ENCODE data around the gene CCDC116. TPM values are rescaled to one million over a fixed set of nuclear protein-coding genes. Genes with fewer than 3 reads are reported as not detected.
"Not testable (repeated sequence)": the region's sequence is repeated elsewhere in the genome, so short reads cannot be mapped to it uniquely, and the experiment has no call there.

Gene CCDC116
- total and polyA plus RNA-seq, 10 donors = 0.24 to 0.66 (median 0.49) TPM

GRCh38 chr22:21612858-21613257 lies 19.7 kb upstream of the CCDC116 start:
- intact Hi-C loops (cut with DNase I; ENCODE audit: low total_unique reads) = no loop called here
- TF ChIP-seq POLR2A (IDR thresholded peaks at IDR 0.05) = no peak
- H3K9me3 ChIP-seq = no peaks in the 10 kb centered on the region
- H3K4me1 ChIP-seq = peaks cover 0 to 50% (median 27%) of the 10 kb centered on the region in 6 donors
- H3K4me3 ChIP-seq = no peak overlapping the region
- 86 to 94% (median 92%) methylated on average over 6 to 7 of the region's 7 CpGs for WGBS, 5 donors
- H3K27me3 ChIP-seq (replicated peaks in 1 of 7) = no peaks in the 10 kb centered on the region
- H3K36me3 ChIP-seq = peaks cover 0 to 83% (median 38%) of the 10 kb centered on the region in 6 donors
- no peak overlapping the region for H3K27ac ChIP-seq
- no peak for DNase-seq

- 73 to 97% (median 90%) methylated on average over 4 of the region's 4 CpGs for WGBS, 5 donors
- intact Hi-C loops (cut with DNase I; ENCODE audit: low total_unique reads) = no loop called here
- H3K27ac ChIP-seq = peak overlapping the region in 1 of 8 donors; percentile 14
- H3K4me3 ChIP-seq = no peak overlapping the region
- H3K9me3 ChIP-seq = no peaks in the 10 kb centered on the region
- H3K36me3 ChIP-seq = peaks cover 0 to 91% (median 41%) of the 10 kb centered on the region in 6 donors
- no peaks in the 10 kb centered on the region for H3K27me3 ChIP-seq (replicated peaks in 1 of 7)
- no peak for TF ChIP-seq POLR2A (IDR thresholded peaks at IDR 0.05)
- TF ChIP-seq POLR2AphosphoS5 (IDR thresholded peaks at IDR 0.05) = no peak
- no peak for TF ChIP-seq CTCF (IDR thresholded peaks at IDR 0.05 in 8 of 11, conservative IDR thresholded peaks at IDR 0.05 in 3 of 11)
- DNase-seq = no peak
- peaks cover 0 to 42% (median 24%) of the 10 kb centered on the region in 6 donors for H3K4me1 ChIP-seq
Observed at GRCh38 chr22:21613553-21614233, 18.9 kb upstream of the CCDC116 start.

- no peak for DNase-seq
- H3K36me3 ChIP-seq = peaks cover 0 to 93% (median 39%) of the 10 kb centered on the region in 6 donors
- no peaks in the 10 kb centered on the region for H3K27me3 ChIP-seq (replicated peaks in 1 of 7)
- H3K9me3 ChIP-seq = no peaks in the 10 kb centered on the region
- H3K4me1 ChIP-seq = peaks cover 0 to 62% (median 29%) of the 10 kb centered on the region in 6 donors
- intact Hi-C loops (cut with DNase I; ENCODE audit: low total_unique reads) = no loop called here
- H3K27ac ChIP-seq = no peak overlapping the region
- TF ChIP-seq CTCF (IDR thresholded peaks at IDR 0.05 in 8 of 11, conservative IDR thresholded peaks at IDR 0.05 in 3 of 11) = no peak
- TF ChIP-seq POLR2A (IDR thresholded peaks at IDR 0.05) = no peak
- TF ChIP-seq POLR2AphosphoS5 (IDR thresholded peaks at IDR 0.05) = no peak
- WGBS, 5 donors = 81 to 93% (median 82%) methylated on average over 4 of the region's 4 CpGs
- H3K4me3 ChIP-seq = no peak overlapping the region
Observed at GRCh38 chr22:21615731-21616130, 16.8 kb upstream of the CCDC116 start.

GRCh38 chr22:21617337-21617736 lies 15.2 kb upstream of the CCDC116 start:
- H3K4me3 ChIP-seq; H3K27ac ChIP-seq; H3K9me3 ChIP-seq; H3K27me3 ChIP-seq (replicated peaks in 1 of 7); intact Hi-C loops (cut with DNase I; ENCODE audit: low total_unique reads); DNase-seq: not testable (repeated sequence)
- peaks cover 0 to 89% (median 27%) of the 10 kb centered on the region in 6 donors for H3K36me3 ChIP-seq
- H3K4me1 ChIP-seq = peaks cover 5 to 76% (median 40%) of the 10 kb centered on the region in 6 donors
- 90 to 96% (median 94%) methylated on average over 6 of the region's 6 CpGs for WGBS, 5 donors

- peaks cover 0 to 88% (median 49%) of the 10 kb centered on the region in 6 donors for H3K4me1 ChIP-seq
- DNase-seq = no peak
- peak overlapping the region in 2 of 8 donors; percentile 28 to 34 for H3K27ac ChIP-seq
- no peak overlapping the region for H3K4me3 ChIP-seq
- no peaks in the 10 kb centered on the region for H3K27me3 ChIP-seq (replicated peaks in 1 of 7)
- WGBS, 5 donors = 84 to 97% (median 86%) methylated on average over 2 to 3 of the region's 3 CpGs
- TF ChIP-seq POLR2AphosphoS5 (IDR thresholded peaks at IDR 0.05) = no peak
- no peak for TF ChIP-seq CTCF (IDR thresholded peaks at IDR 0.05 in 8 of 11, conservative IDR thresholded peaks at IDR 0.05 in 3 of 11)
- no peak for TF ChIP-seq POLR2A (IDR thresholded peaks at IDR 0.05)
- no peaks in the 10 kb centered on the region for H3K9me3 ChIP-seq
- peaks cover 0 to 84% (median 23%) of the 10 kb centered on the region in 6 donors for H3K36me3 ChIP-seq
- intact Hi-C loops (cut with DNase I; ENCODE audit: low total_unique reads) = no loop called here
Observed at GRCh38 chr22:21621025-21621424, 11.5 kb upstream of the CCDC116 start.
